Stimulated activated CD8-positive, alpha-beta memory T cell treated with anti-CD3 and anti-CD28 coated beads, Interleukin-7, amount 100 ng/mL, for 24 hours (primary cell): Measurements from ENCODE around the gene SLC36A3.
"Not testable (repeated sequence)": the region's sequence is repeated elsewhere in the genome, so short reads cannot be mapped to it uniquely, and the experiment has no call there.

Source experiments
- DNase-seq: peaks from one replicate; pipeline ENCODE4 v3.0.0-alpha.2; 2020; ENCODE audit warnings: low read depth

Gene SLC36A3

GRCh38 chr5:151303666-151304065, at the start of gene SLC36A3:
TSS of gene SLC36A3 (minus strand) at chr5:151303766. CDS start at chr5:151303354, 412 bp downstream.
- DNase-seq = no peak

DNA sequence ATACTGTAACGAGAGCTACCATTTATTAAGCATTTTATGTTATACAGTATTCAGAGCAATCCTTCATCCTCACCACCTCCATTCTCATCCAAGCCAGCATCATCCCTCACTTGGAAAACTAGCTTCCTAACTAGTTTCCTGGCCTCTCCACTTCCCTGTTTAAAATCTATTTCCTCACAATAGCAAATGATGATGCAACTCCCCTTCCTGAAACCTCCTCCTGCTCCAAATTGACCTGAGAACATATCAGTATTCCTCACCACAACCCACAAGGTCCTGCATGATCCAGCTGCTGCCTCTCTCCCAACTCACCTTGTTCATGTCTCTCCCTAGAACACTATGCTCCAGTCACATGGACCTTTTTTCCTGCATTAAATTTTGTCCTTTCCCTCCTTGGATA, 48.1 kb upstream of the SLC36A3 start:
- DNase-seq = no peak

GRCh38 chr5:151348789-151349188, 45.2 kb upstream of the SLC36A3 start:
- DNase-seq = no peak

GRCh38 chr5:151347369-151347768, 43.8 kb upstream of the SLC36A3 start, which contains the start of gene SLC36A2:
TSS of gene SLC36A2 (minus strand) at chr5:151347559. CDS start at chr5:151347460, 99 bp downstream.
- DNase-seq = no peak

DNA sequence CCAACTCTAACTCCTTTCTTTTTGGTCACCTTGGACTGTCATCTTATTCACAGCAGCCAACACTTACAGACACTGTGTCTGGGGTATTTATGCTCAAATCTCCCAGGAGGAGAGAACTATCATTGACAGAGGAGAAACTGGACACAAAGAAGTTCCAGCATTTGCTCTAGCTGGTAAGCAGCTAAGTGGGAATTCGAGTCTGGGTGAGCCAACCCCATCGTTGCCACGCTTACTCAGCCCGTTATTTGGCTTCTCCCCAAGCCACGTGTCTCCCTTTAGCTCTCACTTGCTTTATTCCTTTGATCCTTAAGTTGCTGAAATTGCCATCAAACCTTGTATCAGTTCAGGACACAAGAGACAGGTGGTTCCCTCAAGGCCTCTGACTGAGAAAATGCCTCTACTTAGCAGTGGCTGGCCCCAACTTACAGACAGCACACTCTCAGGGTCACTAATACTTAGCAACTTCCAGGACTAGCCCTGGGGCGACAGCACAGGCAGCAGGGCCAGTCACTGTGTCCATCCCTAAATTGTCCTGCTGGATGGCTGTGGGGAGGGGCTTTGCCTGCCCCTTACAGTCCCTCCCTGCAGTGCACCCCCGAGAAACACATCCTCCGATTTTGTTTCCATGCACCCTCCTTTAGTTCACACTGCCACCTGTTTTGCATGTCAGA, 42.4 kb upstream of the SLC36A3 start:
- no peak for DNase-seq

GRCh38 chr5:151345187-151345807, 41.7 kb upstream of the SLC36A3 start:
- no peak for DNase-seq

DNA sequence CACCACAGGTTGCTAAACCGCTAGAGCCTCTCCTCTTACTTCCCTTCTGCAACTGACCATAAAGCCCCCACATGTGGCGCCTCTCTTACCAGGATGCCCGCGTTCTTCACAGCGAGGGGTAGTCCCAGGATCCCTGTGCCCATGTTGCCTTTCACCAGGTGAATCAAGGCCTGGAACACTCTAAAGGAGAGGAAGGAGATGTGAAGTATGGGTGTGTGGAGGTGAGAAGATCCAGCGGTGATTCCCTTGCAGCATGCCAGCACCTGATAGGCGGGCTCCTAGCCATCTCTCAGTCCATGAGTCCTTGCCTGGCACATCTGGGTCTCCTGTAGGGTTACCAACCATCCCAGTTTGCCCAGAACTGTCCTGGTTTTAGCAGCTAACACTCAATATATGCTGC, 40.5 kb upstream of the SLC36A3 start:
- no peak for DNase-seq

DNA sequence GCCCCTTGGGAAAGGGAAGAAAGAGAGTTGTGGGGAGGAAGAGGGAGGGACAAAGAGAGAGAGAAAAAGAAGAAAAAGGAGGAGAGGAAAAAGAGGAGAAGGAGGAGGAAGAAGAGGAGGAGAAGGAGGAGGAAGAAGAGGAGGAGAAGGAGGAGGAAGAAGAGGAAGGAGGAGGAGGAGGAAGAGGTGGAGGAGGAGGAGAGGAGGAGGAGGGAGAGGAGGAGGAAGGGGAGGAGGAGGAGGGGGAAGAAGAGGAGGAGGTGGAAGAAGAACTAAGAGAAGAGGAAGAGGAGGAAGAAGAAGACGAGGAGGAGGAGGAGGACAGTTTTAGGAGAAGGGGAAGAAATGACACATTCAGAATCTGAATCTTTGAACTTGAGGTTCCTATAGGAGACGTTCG, 36.4 kb upstream of the SLC36A3 start:
- DNase-seq = no peak

- DNase-seq = no peak
Measured at GRCh38 chr5:151338734-151339133, 35.2 kb upstream of the SLC36A3 start.

GRCh38 chr5:151332857-151333256, 29.3 kb upstream of the SLC36A3 start:
- DNase-seq = no peak

GRCh38 chr5:151328734-151329133, 25.2 kb upstream of the SLC36A3 start:
- no peak for DNase-seq

- DNase-seq = no peak
Measured at GRCh38 chr5:151327585-151327984, 24.0 kb upstream of the SLC36A3 start.

GRCh38 chr5:151326266-151326665, 22.7 kb upstream of the SLC36A3 start:
- DNase-seq = no peak

DNA sequence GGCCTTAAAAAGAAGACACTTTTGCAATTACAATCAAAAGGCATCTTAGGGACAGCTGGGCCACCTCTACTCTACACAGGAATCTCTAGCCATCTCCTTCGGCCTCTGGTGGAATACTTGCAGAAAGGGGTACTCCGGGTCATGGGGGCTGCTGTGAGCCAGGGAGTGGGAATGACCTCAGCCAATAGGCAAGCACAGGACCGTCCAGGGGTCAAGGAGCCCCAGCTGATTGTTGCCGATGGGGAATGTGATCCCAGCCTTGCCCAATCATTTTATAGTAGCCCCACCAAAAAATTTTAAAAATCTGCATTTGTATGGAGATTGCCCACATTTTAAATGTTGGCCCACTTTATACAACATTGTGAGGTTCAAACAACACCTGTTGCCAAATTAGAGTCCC, 16.9 kb upstream of the SLC36A3 start:
- DNase-seq = no peak

DNA sequence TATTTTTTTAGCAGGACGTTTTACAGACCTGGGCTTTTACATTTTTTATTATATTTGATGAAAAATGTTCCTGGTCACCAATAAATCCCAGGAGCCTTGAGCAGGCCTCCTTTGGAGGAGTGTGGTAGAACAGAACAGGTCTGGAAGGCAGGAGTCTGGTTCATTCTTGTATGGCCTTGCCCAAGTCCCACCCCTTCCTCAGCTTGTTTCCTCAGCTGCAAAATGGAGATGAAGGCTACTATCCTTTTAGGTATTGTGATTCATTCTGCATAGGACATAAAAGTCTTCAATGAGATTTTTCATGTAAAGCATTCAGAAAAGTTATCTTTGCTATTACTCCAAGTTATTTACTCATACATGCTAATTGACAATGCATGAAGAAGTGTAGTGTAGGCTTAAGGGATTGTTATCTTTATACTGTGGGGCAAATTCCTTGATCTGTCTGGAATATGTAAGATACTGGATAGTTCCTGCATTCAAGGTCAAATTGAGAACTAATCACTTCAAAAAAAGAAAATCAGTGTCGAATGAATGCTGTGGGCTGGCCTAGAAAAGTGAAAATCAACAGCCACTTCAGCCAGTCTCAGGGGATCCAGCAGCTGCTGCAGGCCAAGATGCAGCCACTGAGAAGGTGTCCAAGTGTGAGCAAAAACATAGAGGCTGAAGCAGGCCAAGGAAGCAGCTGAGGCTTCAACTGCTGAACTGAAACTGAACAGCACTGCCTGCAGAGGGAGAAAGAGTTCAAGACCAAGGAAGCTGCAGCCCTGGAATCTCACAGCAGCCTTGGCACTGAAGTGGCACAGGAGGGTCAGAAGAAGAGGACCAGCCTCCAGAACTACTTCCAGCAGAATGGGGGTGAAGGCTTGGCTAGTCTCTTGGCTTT, 15.5 kb upstream of the SLC36A3 start:
- no peak for DNase-seq

DNA sequence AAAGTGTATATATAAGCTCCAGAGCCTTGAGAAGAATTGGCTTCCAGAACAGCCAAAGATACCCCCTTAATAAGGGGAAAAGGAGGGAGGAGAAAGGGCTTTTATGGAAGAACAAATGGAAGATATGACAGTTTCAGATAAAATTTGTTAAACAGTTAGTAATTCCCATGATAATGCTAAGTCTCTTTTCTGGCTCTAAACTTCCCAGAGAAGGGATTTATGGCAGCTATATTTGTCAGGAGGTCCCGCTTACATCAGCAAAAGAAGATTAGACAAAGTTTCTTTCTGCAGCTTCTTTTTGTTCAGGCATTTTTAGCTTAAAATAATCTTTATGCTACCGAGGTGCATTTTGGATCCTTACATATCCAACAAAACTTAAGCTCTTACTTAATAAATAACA, 14.3 kb upstream of the SLC36A3 start:
- no peak for DNase-seq

- peak; percentile 22 for DNase-seq
Measured at GRCh38 chr5:151315998-151316597, 12.5 kb upstream of the SLC36A3 start.

DNA sequence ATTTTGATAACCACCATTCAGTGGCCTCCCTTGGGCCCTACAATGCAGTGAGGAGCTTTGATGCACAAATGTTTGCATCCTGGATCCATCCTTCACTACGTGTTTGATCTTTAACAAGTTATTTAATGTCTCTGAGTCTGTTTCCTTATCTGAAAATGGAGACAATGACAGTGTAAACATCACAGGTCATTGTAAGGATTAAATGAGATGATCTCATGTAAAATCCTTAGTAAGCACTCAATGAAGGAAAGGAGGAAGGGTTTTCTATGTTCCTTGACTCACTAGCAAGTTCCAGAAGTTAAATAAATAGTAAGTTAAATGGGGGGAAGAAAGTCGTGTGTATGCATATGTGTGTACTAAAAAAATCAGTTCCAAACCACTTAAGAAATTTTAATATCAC, 9.8 kb upstream of the SLC36A3 start:
- no peak for DNase-seq

- DNase-seq = no peak
Measured at GRCh38 chr5:151312756-151313324, 9.3 kb upstream of the SLC36A3 start.

DNA sequence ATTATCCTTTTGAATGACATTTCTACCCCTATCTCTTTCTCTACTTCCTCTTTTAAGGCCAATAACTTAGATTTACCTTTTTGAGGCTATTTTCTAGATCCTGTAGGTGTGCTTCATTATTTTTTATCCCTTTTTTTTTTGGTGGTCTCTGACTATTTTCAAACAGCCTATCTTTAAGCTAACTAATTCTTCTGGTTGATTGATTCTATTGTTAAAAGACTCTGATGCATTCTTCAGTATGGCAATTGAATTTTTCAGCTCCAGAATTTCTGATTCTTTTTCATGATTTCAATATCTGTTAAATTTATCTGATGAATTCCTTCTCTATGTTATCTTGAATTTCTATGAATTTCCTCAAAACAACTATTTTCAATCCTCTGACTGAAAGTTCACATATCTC, 7.4 kb upstream of the SLC36A3 start:
- no peak for DNase-seq

- DNase-seq = not testable (repeated sequence)
Measured at GRCh38 chr5:151309821-151310220, 6.3 kb upstream of the SLC36A3 start.

GRCh38 chr5:151309266-151309665, 5.7 kb upstream of the SLC36A3 start:
- not testable (repeated sequence) for DNase-seq
